GM23338 (cell line): ENCODE results near the gene LUC7L. TPM values are rescaled to one million over a fixed set of nuclear protein-coding genes. Genes with fewer than 3 reads are reported as not detected.

Experiments used
- ATAC-seq: fragments of 200-7000 bp; cut with Tn5 transposase; 3 replicates; pipeline ENCODE4 v1.9.1; 2020
- DNase-seq: peaks from one replicate; pipeline ENCODE4 v3.0.0-alpha.2; 2015; ENCODE audit warnings: low spot score
- H2AFZ ChIP-seq: fragments of 200-600 bp; sonication (generic); 2 replicates; pipeline ENCODE4 v1.8.0; 2016; ENCODE audit warnings: antibody characterized with exemption, mild to moderate bottlenecking, moderate library complexity
- H3F3A ChIP-seq: fragments of 200-600 bp; sonication (generic); replicated peaks from 2 replicates; pipeline ENCODE4 v1.8.0; 2017; ENCODE audit warnings: antibody characterized with exemption, mixed run types, low read depth
- H3K27ac ChIP-seq: fragments of 200-600 bp; sonication (generic); 2 replicates; pipeline ENCODE4 v1.6.1; 2016; ENCODE audit warnings: low read depth
- H3K27me3 ChIP-seq: fragments of 200-600 bp; sonication (generic); 2 replicates; pipeline ENCODE4 v1.8.0; 2016; ENCODE audit warnings: mild to moderate bottlenecking, mixed run types, moderate library complexity; ENCODE audit not compliant: insufficient read depth
- H3K36me3 ChIP-seq: fragments of 200-600 bp; sonication (generic); 2 replicates; pipeline ENCODE4 v1.8.0; 2016; ENCODE audit warnings: mild to moderate bottlenecking; ENCODE audit not compliant: insufficient read depth
- H3K4me1 ChIP-seq: fragments of 200-600 bp; sonication (generic); 2 replicates; pipeline ENCODE4 v1.8.0; 2016; ENCODE audit warnings: mild to moderate bottlenecking, moderate library complexity; ENCODE audit not compliant: insufficient read depth
- H3K4me2 ChIP-seq: fragments of 200-600 bp; sonication (generic); 2 replicates; pipeline ENCODE4 v1.7.1; 2017; ENCODE audit warnings: mixed run types
- H3K4me3 ChIP-seq: fragments of 200-600 bp; sonication (generic); 2 replicates; pipeline ENCODE4 v1.6.1; 2016; ENCODE audit warnings: mixed run types
- H3K79me2 ChIP-seq: fragments of 200-600 bp; sonication (generic); replicated peaks from 2 replicates; pipeline ENCODE4 v1.8.0; 2017; ENCODE audit warnings: mild to moderate bottlenecking; ENCODE audit not compliant: insufficient read depth
- H3K9me2 ChIP-seq: fragments of 200-600 bp; sonication (generic); 2 replicates; pipeline ENCODE4 v1.8.0; 2017; ENCODE audit not compliant: insufficient read depth
- H4K20me1 ChIP-seq: fragments of 200-600 bp; sonication (generic); replicated peaks from 2 replicates; pipeline ENCODE4 v1.8.0; 2017; ENCODE audit warnings: mild to moderate bottlenecking; ENCODE audit not compliant: insufficient read depth
- H3K27ac Mint-ChIP-seq: 2 replicates; pipeline ENCODE4 v1.8.0; 2020; ENCODE audit warnings: inconsistent platforms, mild to moderate bottlenecking, moderate library complexity, mixed read lengths
- H3K27me3 Mint-ChIP-seq: 3 replicates; pipeline ENCODE4 v1.8.0; 2022; ENCODE audit warnings: low read depth, mild to moderate bottlenecking, moderate library complexity, mixed read lengths, inconsistent platforms; ENCODE audit not compliant: insufficient read depth, poor library complexity
- H3K36me3 Mint-ChIP-seq: 3 replicates; pipeline ENCODE4 v1.8.0; 2021; ENCODE audit warnings: low read depth, mild to moderate bottlenecking, inconsistent platforms, moderate library complexity, mixed read lengths
- H3K4me1 Mint-ChIP-seq: 3 replicates; pipeline ENCODE4 v1.8.0; 2020; ENCODE audit warnings: mild to moderate bottlenecking, inconsistent platforms, mixed read lengths
- H3K4me3 Mint-ChIP-seq: 3 replicates; pipeline ENCODE4 v1.8.0; 2021; ENCODE audit warnings: moderate library complexity, mild to moderate bottlenecking, inconsistent platforms, mixed read lengths
- H3K9me3 Mint-ChIP-seq: 3 replicates; pipeline ENCODE4 v1.8.0; 2020; ENCODE audit warnings: moderate library complexity, mild to moderate bottlenecking, inconsistent platforms, mixed read lengths
- CREB1 ChIP-seq: fragments of 250-450 bp; sonication (Bioruptor Pico); IDR thresholded peaks from 2 replicates; pipeline ENCODE4 v1.5.0; 2020; ENCODE audit warnings: low read depth, mild to moderate bottlenecking, moderate library complexity
- CTCF ChIP-seq, 2 experiments: fragments of 200-600 bp in 1 of 2; sonication (generic) in 1 of 2; conservative IDR thresholded peaks; 2 replicates each; pipeline versions ENCODE4 v1.5.1 to v1.6.1; 2016 to 2017; ENCODE audit warnings: antibody characterized with exemption in 2 of 2, low read depth in 2 of 2, mild to moderate bottlenecking in 2 of 2, moderate library complexity in 1 of 2
- ETS1 ChIP-seq: IDR thresholded peaks from 2 replicates; pipeline ENCODE4 v1.6.1; 2016; ENCODE audit warnings: antibody characterized with exemption
- EZH2 ChIP-seq: fragments of 200-600 bp; sonication (generic); IDR thresholded peaks from one replicate; pipeline ENCODE4 v1.8.0; 2017; ENCODE audit warnings: antibody characterized with exemption, mild to moderate bottlenecking, low read depth; ENCODE audit not compliant: unreplicated experiment
- EZH2phosphoT487 ChIP-seq: fragments of 200-600 bp; sonication (generic); IDR thresholded peaks from one replicate; pipeline ENCODE4 v1.8.1; 2018; ENCODE audit warnings: antibody characterized with exemption; ENCODE audit not compliant: unreplicated experiment
- JUNB ChIP-seq: IDR thresholded peaks from one replicate; pipeline ENCODE4 v1.6.1; 2016; ENCODE audit warnings: antibody characterized with exemption; ENCODE audit not compliant: unreplicated experiment
- STAT1 ChIP-seq: IDR thresholded peaks from one replicate; pipeline ENCODE4 v1.6.1; 2016; ENCODE audit warnings: antibody characterized with exemption; ENCODE audit not compliant: unreplicated experiment
- ZNF114 ChIP-seq: fragments of 250-450 bp; sonication (Bioruptor Pico); IDR thresholded peaks from 2 replicates; pipeline ENCODE4 v1.5.0; 2020; ENCODE audit warnings: mild to moderate bottlenecking, moderate library complexity
- ZNF331 ChIP-seq: fragments of 250-450 bp; sonication (Bioruptor Pico); IDR thresholded peaks from 2 replicates; pipeline ENCODE4 v1.5.0; 2020; ENCODE audit warnings: low read depth, mild to moderate bottlenecking, moderate library complexity
- ZNF462 ChIP-seq: fragments of 250-450 bp; sonication (Bioruptor Pico); IDR thresholded peaks from 2 replicates; pipeline ENCODE4 v1.5.0; 2020; ENCODE audit warnings: mild to moderate bottlenecking, moderate library complexity
- polyA plus RNA-seq: library from polyadenylated mRNA; unstranded; fragments of >200 nt; fragmentation: Nextera tagmentation; extraction: Ambion mirVana; gene quantifications from 2 replicates; pipeline ENCODE4 v1.2.1, GENCODE V29; 2016
- total RNA-seq: library from RNA; depleted of rRNA; stranded (reverse); fragments of >200 nt; shearing (Covaris generic); gene quantifications from 2 replicates; pipeline ENCODE4 v1.2.3, GENCODE V29; 2014

LUC7L gene
- total and polyA plus RNA-seq, 2 experiments from 2014 or later = 114 to 151 TPM

- Mint-ChIP-seq H3K4me1 (no peaks in the 10 kb centered on the region), H3K27ac (no peak overlapping the region), H3K4me3 (no peak overlapping the region), H3K27me3 (peaks cover 11% of the 10 kb centered on the region), H3K9me3 (no peaks in the 10 kb centered on the region), H3K36me3 (peaks cover 2% of the 10 kb centered on the region)
- Histone ChIP-seq H3K9me2 (no peaks in the 10 kb centered on the region), H3K36me3 (no peaks in the 10 kb centered on the region), H3K4me2 (no peak overlapping the region), H3K4me3 (no peak overlapping the region), H4K20me1 (peaks cover 6% of the 10 kb centered on the region), H3K4me1 (no peaks in the 10 kb centered on the region), H3K27me3 (no peaks in the 10 kb centered on the region), H3K27ac (no peak overlapping the region), H3F3A (0 out of 2 replicates have a peak, but pooled peaks cover 4% of the 10 kb centered on the region), H2AFZ (no peak overlapping the region), H3K79me2 (peaks cover 47% of the 10 kb centered on the region)
- DNase-seq = no peak
- no peak for ATAC-seq
- TF ChIP-seq ZNF114 (CRISPR knock-in tag) (no peak), STAT1 (no peak), JUNB (no peak), EZH2 (no peak), ZNF462 (CRISPR knock-in tag) (no peak), CTCF (conservative IDR thresholded peaks at IDR 0.05; ENCODE audit: low read depth in 2 of 2) (no peak), EZH2phosphoT487 (no peak), CREB1 (CRISPR knock-in tag) (no peak), ETS1 (no peak), ZNF331 (no peak)
Measured at GRCh38 chr16:242281-242680, 13.0 kb upstream of the LUC7L start.
